ENCODE measurements around the gene SIM1.

DNA sequence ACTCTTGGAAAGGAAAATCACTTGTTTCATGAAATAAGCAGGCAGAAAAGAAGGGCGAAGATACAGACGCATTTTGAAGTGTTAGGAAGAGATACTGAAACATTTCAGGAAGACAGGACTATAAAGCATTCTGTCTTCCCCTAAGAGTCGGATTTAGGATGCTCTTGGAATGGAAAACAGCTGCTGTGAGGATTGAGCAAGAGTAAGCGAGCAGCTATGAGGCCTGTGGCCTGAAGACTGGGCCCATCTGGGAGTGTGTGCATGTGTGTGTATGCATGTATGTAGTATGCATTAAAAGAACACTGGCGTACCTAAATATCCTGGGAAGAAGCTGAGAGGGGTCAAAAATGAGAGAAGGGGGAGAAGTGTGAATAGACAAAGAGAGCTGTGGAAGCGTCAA is 83.6 kb downstream of the SIM1 start:
- TF ChIP-seq, protein P1, sequence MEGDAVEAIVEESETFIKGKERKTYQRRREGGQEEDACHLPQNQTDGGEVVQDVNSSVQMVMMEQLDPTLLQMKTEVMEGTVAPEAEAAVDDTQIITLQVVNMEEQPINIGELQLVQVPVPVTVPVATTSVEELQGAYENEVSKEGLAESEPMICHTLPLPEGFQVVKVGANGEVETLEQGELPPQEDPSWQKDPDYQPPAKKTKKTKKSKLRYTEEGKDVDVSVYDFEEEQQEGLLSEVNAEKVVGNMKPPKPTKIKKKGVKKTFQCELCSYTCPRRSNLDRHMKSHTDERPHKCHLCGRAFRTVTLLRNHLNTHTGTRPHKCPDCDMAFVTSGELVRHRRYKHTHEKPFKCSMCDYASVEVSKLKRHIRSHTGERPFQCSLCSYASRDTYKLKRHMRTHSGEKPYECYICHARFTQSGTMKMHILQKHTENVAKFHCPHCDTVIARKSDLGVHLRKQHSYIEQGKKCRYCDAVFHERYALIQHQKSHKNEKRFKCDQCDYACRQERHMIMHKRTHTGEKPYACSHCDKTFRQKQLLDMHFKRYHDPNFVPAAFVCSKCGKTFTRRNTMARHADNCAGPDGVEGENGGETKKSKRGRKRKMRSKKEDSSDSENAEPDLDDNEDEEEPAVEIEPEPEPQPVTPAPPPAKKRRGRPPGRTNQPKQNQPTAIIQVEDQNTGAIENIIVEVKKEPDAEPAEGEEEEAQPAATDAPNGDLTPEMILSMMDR (conservative IDR thresholded peaks at IDR 0.05; ENCODE audit: low read length), result no peak
- TF ChIP-seq EZH2phosphoT487 (IDR thresholded peaks at IDR 0.05; ENCODE audit: borderline replicate concordance), result no peak
